ENCODE data around the gene STT3B.

GRCh38 chr3:31613654-31614053, 80.9 kb downstream of the STT3B start:
- TF ChIP-seq CTCF (IDR thresholded peaks at IDR 0.05) (no peak), POLR2A (IDR thresholded peaks at IDR 0.05) (no peak)

Measured in right lobe of liver (tissue), 4 donors.